Glomerular visceral epithelial cell (primary cell): ENCODE measurements around the gene MCHR1.

Experiments used
- DNase-seq: peaks from one replicate; pipeline ENCODE4 v3.0.0-alpha.2; 2016; ENCODE audit errors: extremely low spot score

MCHR1 gene

GRCh38 chr22:40727070-40727963, 48.0 kb downstream of the MCHR1 start:
- DNase-seq, result no peak

GRCh38 chr22:40727964-40728615, 48.8 kb downstream of the MCHR1 start:
- DNase-seq, result no peak

GRCh38 chr22:40728731-40729189, 49.5 kb downstream of the MCHR1 start:
- peak; percentile 46 for DNase-seq

GRCh38 chr22:40729284-40729683, 50.0 kb downstream of the MCHR1 start:
- no peak for DNase-seq
